Thyroid gland (tissue), 4 donors: ENCODE measurements around the gene CLDN5. TPM values are rescaled to one million over a fixed set of nuclear protein-coding genes. Genes with fewer than 3 reads are reported as not detected.
"Not testable (repeated sequence)": the region's sequence is repeated elsewhere in the genome, so short reads cannot be mapped to it uniquely, and the experiment has no call there.

Experiments
- DNase-seq, 2 donors: peaks; one replicate each; pipeline ENCODE4 v3.0.0-alpha.2; 2019
- H3K27ac ChIP-seq, 3 donors: fragments of 200-600 bp; sonication (generic); 1 replicate in 2 of 3; 2 replicates in 1 of 3; pipeline ENCODE4 v1.5.1; 2016 to 2019; ENCODE audit warnings: mild to moderate bottlenecking in 1 of 3, moderate library complexity in 1 of 3
- H3K27me3 ChIP-seq: fragments of 200-600 bp; sonication (generic); one replicate; pipeline ENCODE4 v1.5.1; 2019
- H3K36me3 ChIP-seq, 2 donors: fragments of 200-600 bp; sonication (generic); one replicate each; pipeline ENCODE4 v1.5.1; 2016 to 2019
- H3K4me1 ChIP-seq, 2 donors: fragments of 200-600 bp; sonication (generic); one replicate each; pipeline ENCODE4 v1.5.1; 2017 to 2019
- H3K4me3 ChIP-seq, 3 donors: fragments of 200-600 bp; sonication (generic); replicated peaks in 1 of 3; 1 replicate in 2 of 3; 2 replicates in 1 of 3; pipeline ENCODE4 v1.5.1; 2016; ENCODE audit warnings: mild to moderate bottlenecking in 1 of 3
- H3K9me3 ChIP-seq: fragments of 200-600 bp; sonication (generic); one replicate; pipeline ENCODE4 v1.5.1; 2017
- POLR2A ChIP-seq, 2 donors: fragments of 450-650 bp; IDR thresholded peaks; one replicate each; pipeline ENCODE4 v1.6.1; 2017; ENCODE audit warnings: antibody characterized with exemption in 2 of 2, mild to moderate bottlenecking in 2 of 2, moderate library complexity in 1 of 2
- WGBS, 2 donors: methylation state at CpG; one replicate each; pipeline ENCODE4 v1.1.5; 2017; 5-methylcytosine and 5-hydroxymethylcytosine counted together
- intact Hi-C: fragments of 100-400 bp; cut with DNase I; formaldehyde crosslinking; loops from one replicate; pipeline ENCODE4 v1.15.1; 2023
- total RNA-seq, 4 donors: library from RNA; depleted of rRNA; stranded (reverse); fragments of >200 nt; gene quantifications; one replicate each; pipeline ENCODE4 v1.2.3, GENCODE V29; 2016
- TF ChIP-seq, protein P1 (sequence below), 6 experiments: fragments of 200-600 bp in 3 of 6; fragments of 450-650 bp in 3 of 6; sonication (generic) in 3 of 6; IDR thresholded peaks; one replicate each; pipeline ENCODE4 v1.5.1; 2016 to 2019; ENCODE audit warnings: antibody characterized with exemption in 6 of 6, mild to moderate bottlenecking in 2 of 6, inconsistent platforms in 1 of 6, moderate library complexity in 1 of 6

The CLDN5 gene
- total RNA-seq, 4 donors from 2014 or later = 71.8 to 303 (median 131) TPM

DNA sequence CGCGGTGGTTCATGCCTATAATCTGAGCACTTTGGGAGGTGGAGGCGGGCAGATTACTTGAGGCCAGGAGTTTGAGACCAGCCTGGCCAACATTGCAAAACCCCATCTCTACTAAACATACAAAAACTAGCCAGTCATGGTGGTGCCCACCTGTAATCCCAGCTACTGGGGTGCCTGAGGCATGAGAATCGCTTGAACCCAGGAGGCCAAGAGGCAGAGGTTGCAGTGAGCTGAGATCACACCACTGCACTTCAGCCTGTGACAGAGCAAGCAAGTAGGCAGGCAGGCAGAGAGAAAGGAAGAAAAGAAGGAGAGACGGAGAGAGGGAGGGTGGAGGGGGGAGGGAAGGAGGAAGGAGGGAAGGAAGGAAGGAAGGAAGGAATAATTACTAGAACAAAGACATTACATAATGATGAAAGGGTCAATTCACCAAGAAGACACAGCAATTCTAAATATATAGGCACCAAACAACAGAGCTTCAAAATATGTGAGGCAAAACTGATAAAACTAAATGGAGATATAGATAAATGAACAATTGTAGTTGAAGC lies 13.8 kb upstream of the CLDN5 start:
- H3K4me1 ChIP-seq = no peaks in the 10 kb centered on the region
- no peaks in the 10 kb centered on the region for H3K36me3 ChIP-seq
- no peaks in the 10 kb centered on the region for H3K27me3 ChIP-seq
- no peak overlapping the region for H3K4me3 ChIP-seq
- no peaks in the 10 kb centered on the region for H3K9me3 ChIP-seq
- DNase-seq = no peak
- intact Hi-C loops = no loop called here
- WGBS, 2 donors = 84 to 92% methylated on average over 5 of the region's 5 CpGs
- no peak overlapping the region for H3K27ac ChIP-seq
- no peak for TF ChIP-seq POLR2A (IDR thresholded peaks at IDR 0.05)
- TF ChIP-seq, protein P1, sequence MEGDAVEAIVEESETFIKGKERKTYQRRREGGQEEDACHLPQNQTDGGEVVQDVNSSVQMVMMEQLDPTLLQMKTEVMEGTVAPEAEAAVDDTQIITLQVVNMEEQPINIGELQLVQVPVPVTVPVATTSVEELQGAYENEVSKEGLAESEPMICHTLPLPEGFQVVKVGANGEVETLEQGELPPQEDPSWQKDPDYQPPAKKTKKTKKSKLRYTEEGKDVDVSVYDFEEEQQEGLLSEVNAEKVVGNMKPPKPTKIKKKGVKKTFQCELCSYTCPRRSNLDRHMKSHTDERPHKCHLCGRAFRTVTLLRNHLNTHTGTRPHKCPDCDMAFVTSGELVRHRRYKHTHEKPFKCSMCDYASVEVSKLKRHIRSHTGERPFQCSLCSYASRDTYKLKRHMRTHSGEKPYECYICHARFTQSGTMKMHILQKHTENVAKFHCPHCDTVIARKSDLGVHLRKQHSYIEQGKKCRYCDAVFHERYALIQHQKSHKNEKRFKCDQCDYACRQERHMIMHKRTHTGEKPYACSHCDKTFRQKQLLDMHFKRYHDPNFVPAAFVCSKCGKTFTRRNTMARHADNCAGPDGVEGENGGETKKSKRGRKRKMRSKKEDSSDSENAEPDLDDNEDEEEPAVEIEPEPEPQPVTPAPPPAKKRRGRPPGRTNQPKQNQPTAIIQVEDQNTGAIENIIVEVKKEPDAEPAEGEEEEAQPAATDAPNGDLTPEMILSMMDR (IDR thresholded peaks at IDR 0.05) = no peak

DNA sequence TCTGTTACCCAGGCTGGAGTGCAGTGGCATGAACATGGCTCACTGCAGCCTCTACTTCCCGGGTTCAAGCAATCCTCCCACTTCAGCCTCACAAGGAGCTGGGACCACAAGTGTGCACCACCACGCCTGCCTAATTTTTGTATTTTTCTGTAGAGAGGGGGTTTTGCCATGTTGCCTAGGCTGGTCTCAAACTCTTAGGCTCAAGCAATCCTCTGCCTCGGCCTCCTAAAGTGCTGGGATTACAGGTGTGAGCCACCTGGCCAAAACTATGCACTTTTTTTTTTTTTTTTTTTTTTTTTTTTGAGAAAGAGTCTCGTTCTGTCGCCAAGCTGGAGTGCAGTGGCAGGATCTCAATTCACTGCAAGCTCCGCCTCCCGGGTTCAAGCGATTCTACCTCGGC lies 12.4 kb upstream of the CLDN5 start:
- Histone ChIP-seq H3K27ac (no peak overlapping the region), H3K4me3 (no peak overlapping the region), H3K9me3 (no peaks in the 10 kb centered on the region), H3K27me3 (no peaks in the 10 kb centered on the region), H3K36me3 (no peaks in the 10 kb centered on the region), H3K4me1 (no peaks in the 10 kb centered on the region)
- no peak for DNase-seq
- intact Hi-C loops = no loop called here
- WGBS, 2 donors = 94% methylated on average over 9 of the region's 9 CpGs
- no peak for TF ChIP-seq POLR2A (IDR thresholded peaks at IDR 0.05)
- TF ChIP-seq, protein P1 (IDR thresholded peaks at IDR 0.05) = no peak

DNA sequence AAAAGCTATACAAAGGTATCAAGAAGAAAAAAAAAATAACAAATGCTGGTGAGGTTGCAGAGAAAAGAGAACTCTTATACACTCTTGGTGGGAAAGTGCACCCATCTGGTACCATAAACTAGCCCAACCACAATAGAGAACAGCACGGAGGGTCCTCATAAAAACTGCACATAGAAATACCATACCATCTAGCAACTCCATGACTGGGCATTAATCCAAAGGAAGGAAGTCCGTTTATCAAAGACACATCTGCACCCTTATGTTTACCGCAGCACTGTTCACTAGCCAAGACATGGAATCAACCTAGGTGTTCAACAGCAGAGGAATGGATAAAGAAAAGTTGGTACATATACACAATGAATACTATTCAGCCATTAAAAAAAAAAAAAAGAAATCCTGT lies 10.8 kb upstream of the CLDN5 start:
- intact Hi-C loops = no loop called here
- no peaks in the 10 kb centered on the region for H3K27me3 ChIP-seq
- H3K9me3 ChIP-seq = no peaks in the 10 kb centered on the region
- no peaks in the 10 kb centered on the region for H3K36me3 ChIP-seq
- TF ChIP-seq, protein P1 (IDR thresholded peaks at IDR 0.05) = no peak
- no peak for TF ChIP-seq POLR2A (IDR thresholded peaks at IDR 0.05)
- 59 to 69% methylated on average over 3 of the region's 3 CpGs for WGBS, 2 donors
- no peak for DNase-seq
- H3K4me1 ChIP-seq = no peaks in the 10 kb centered on the region
- no peak overlapping the region for H3K4me3 ChIP-seq
- H3K27ac ChIP-seq = no peak overlapping the region

DNA sequence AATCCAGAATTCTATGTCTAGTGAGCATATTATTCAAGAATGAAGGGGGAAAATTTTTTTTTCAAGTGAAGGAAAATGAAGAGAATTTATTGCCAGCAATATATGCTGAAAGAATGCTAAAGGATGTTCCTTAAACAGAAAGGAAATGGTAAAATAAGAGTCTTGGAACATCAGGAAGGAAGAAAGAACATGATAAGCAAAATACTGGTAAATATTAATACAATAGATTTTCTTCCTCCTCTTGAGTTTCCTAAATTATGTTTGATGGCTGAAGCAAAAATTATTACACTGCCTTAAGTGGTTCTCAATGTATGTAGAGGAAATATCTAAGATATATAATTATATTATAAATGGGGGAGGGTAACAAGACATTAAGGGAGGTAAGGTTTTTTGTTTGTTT lies 9.6 kb upstream of the CLDN5 start:
- no peak for TF ChIP-seq POLR2A (IDR thresholded peaks at IDR 0.05)
- TF ChIP-seq, protein P1 (IDR thresholded peaks at IDR 0.05) = no peak

DNA sequence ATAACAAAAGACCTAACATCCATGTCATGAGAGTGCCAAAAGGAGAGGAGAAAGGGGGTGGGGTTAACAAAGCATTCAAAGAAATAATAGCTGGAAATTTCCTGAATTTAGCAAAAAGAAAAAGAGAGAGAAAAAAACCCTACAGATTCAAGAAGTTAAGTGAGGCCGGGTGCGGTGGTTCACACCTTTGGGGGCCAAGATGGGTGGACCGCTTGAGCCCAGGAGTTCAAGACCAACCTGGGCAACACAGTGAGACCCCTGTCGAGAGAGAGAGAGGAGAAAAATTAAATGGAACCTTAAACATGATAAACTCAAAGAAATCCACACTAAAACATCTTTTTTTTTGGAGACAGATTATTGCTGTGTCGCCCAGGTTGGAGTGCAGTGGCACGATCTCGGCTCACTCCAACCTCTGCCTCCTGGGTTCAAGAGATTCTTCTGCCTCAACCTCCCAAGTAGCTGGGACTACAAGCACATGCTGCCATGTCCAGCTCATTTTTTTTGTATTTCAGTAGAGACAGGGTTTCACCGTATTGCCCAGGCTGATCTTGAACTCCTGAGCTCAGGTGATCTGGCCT lies 8.9 kb upstream of the CLDN5 start:
- H3K4me1 ChIP-seq = no peaks in the 10 kb centered on the region
- no peaks in the 10 kb centered on the region for H3K9me3 ChIP-seq
- intact Hi-C loops = no loop called here
- DNase-seq = no peak
- H3K27ac ChIP-seq = no peak overlapping the region
- TF ChIP-seq, protein P1 (IDR thresholded peaks at IDR 0.05) = no peak
- no peak for TF ChIP-seq POLR2A (IDR thresholded peaks at IDR 0.05)
- no peaks in the 10 kb centered on the region for H3K36me3 ChIP-seq
- no peak overlapping the region for H3K4me3 ChIP-seq
- no peaks in the 10 kb centered on the region for H3K27me3 ChIP-seq
- WGBS, 2 donors = 90 to 92% methylated on average over 8 of the region's 8 CpGs

More for the DNA sequence above, 9.6 kb upstream of the CLDN5 start:
- no peak for DNase-seq
- H3K27ac ChIP-seq = no peak overlapping the region
- no peaks in the 10 kb centered on the region for H3K36me3 ChIP-seq
- H3K9me3 ChIP-seq = no peaks in the 10 kb centered on the region
- H3K4me3 ChIP-seq = no peak overlapping the region
- H3K4me1 ChIP-seq = no peaks in the 10 kb centered on the region
- intact Hi-C loops = no loop called here
- H3K27me3 ChIP-seq = no peaks in the 10 kb centered on the region

DNA sequence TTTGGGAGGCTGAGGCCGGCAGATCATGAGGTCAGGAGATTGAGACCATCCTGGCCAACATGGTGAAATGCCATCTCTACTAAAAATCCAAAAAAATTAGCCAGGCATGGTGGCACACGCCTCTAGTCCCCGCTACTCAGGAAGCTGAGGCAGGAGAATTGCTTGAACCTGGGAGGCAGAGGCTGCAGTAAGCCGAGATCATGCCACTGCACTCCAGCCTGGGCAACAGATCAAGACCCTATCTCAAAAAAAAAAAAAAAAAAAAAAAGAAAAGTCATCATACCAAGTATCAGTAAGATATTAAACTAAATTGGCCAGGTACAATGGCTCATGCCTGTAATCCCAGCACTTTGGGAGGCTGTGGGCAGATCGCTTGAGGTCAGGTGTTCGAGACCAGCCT lies 7.1 kb upstream of the CLDN5 start:
- H3K27me3 ChIP-seq, DNase-seq, H3K4me3 ChIP-seq, H3K9me3 ChIP-seq, H3K27ac ChIP-seq, H3K4me1 ChIP-seq, intact Hi-C loops, H3K36me3 ChIP-seq: not testable (repeated sequence)
- 94% methylated on average over 6 of the region's 6 CpGs for WGBS, 2 donors
